Measurements from ENCODE around the gene TANC1.

- TF ChIP-seq CTCF (conservative IDR thresholded peaks at IDR 0.05; ENCODE audit: low read length) (no peak), EZH2phosphoT487 (IDR thresholded peaks at IDR 0.05; ENCODE audit: borderline replicate concordance) (no peak)
Observed at GRCh38 chr2:158997037-158997790, 28.8 kb downstream of the TANC1 start.
